DMS153 treated with DMSO at 0.1 percent for 48 hours (cell line): ENCODE measurements around the gene KCND2.
A peak's percentile ranks its signal among the peaks of the same experiment; 100 is the strongest.
"Not testable (repeated sequence)": the region's sequence is repeated elsewhere in the genome, so short reads cannot be mapped to it uniquely, and the experiment has no call there.

Experiments used
- DNase-seq: peaks from one replicate; lab custom pipeline; 2025; ENCODE audit not compliant: unreplicated experiment; lab: John Stamatoyannopoulos, UW

KCND2 gene

GRCh38 chr7:120691915-120692314, 418.9 kb downstream of the KCND2 start:
- no peak for DNase-seq

- DNase-seq, result peak; percentile 34
These were observed 422.9 kb downstream of the KCND2 start for GRCh38 chr7:120695848-120696247.

- DNase-seq, result no peak
These were observed 427.8 kb downstream of the KCND2 start for GRCh38 chr7:120700796-120701195.

GRCh38 chr7:120702408-120702807, 429.4 kb downstream of the KCND2 start:
- DNase-seq, result not testable (repeated sequence)

- no peak for DNase-seq
These were observed 430.7 kb downstream of the KCND2 start for GRCh38 chr7:120703585-120704240.

- no peak for DNase-seq
These were observed 436.4 kb downstream of the KCND2 start for GRCh38 chr7:120709252-120709971.

- no peak for DNase-seq
These were observed 437.0 kb downstream of the KCND2 start for GRCh38 chr7:120709972-120710320.

- no peak for DNase-seq
These were observed 442.0 kb downstream of the KCND2 start for GRCh38 chr7:120714945-120715344.

GRCh38 chr7:120716307-120716706, 443.3 kb downstream of the KCND2 start:
- DNase-seq, result no peak

GRCh38 chr7:120717166-120717565, 444.2 kb downstream of the KCND2 start:
- DNase-seq, result no peak

GRCh38 chr7:120718361-120718760, 445.4 kb downstream of the KCND2 start:
- DNase-seq, result no peak

GRCh38 chr7:120720317-120720716, 447.3 kb downstream of the KCND2 start:
- DNase-seq, result no peak

- DNase-seq, result no peak
These were observed 450.8 kb downstream of the KCND2 start for GRCh38 chr7:120723465-120724385.

GRCh38 chr7:120724448-120724847, 451.5 kb downstream of the KCND2 start:
- DNase-seq, result no peak

- DNase-seq, result no peak
These were observed 452.0 kb downstream of the KCND2 start for GRCh38 chr7:120724955-120725354.

GRCh38 chr7:120725376-120726039, 452.5 kb downstream of the KCND2 start:
- peak; percentile 37 for DNase-seq

- DNase-seq, result no peak
These were observed 456.3 kb downstream of the KCND2 start for GRCh38 chr7:120729245-120729644.

- no peak for DNase-seq
These were observed 458.3 kb downstream of the KCND2 start for GRCh38 chr7:120731271-120731670.

- no peak for DNase-seq
These were observed 459.3 kb downstream of the KCND2 start for GRCh38 chr7:120732256-120732655.

GRCh38 chr7:120733143-120733542, 460.2 kb downstream of the KCND2 start:
- no peak for DNase-seq

- DNase-seq, result no peak
These were observed 460.9 kb downstream of the KCND2 start for GRCh38 chr7:120733835-120734234.
